ENCODE data around the gene PTGIR. TPM values are rescaled to one million over a fixed set of nuclear protein-coding genes. Genes with fewer than 3 reads are reported as not detected.

The PTGIR gene
- total and polyA plus RNA-seq, 2 of the 4 experiments (the other 2 are of a cell fraction) = 0.54 to 5.3 TPM

GRCh38 chr19:46601318-46602224 lies 23.3 kb downstream of the PTGIR start, which contains the start of gene CALM3:
TSS of gene CALM3 (plus strand) at chr19:46601330. CDS start at chr19:46601435, 105 bp downstream.
- peak within 1 kb of the TSS; percentile 100 for H4K91ac ChIP-seq (ENCODE audit: insufficient read depth, low read depth, low read length)
- no peaks in the 10 kb centered on the region for H3K27me3 ChIP-seq (ENCODE audit: control insufficient read depth, insufficient read depth, low read length)
- peak within 1 kb of the TSS; percentile 91 for H3K4me2 ChIP-seq (ENCODE audit: low read depth, low read length)
- no TSS peak for BruUV-seq (replicated peaks)
- peak within 1 kb of the TSS; percentile 97 for H4K5ac ChIP-seq (ENCODE audit: low read depth, low read length)
- ATAC-seq (ENCODE audit: low read depth) (no peak), DNase-seq (no peak)
- peak within 1 kb of the TSS; percentile 100 for H3K23ac ChIP-seq (ENCODE audit: low read depth, low read length)
- peak within 1 kb of the TSS; percentile 100 for H3K4ac ChIP-seq (ENCODE audit: low read depth, low read length)
- H3K14ac ChIP-seq (replicated peaks; ENCODE audit: low read depth, low read length) = peak within 1 kb of the TSS; percentile 100
- H4K8ac ChIP-seq (ENCODE audit: low read depth in 2 of 2, low read length in 2 of 2) = peak within 1 kb of the TSS; percentile 79 to 100
- peak within 1 kb of the TSS; percentile 91 for H3K27ac ChIP-seq (ENCODE audit: insufficient read depth, low read length)
- H2AK5ac ChIP-seq (ENCODE audit: low read depth, low read length) = peak within 1 kb of the TSS; percentile 94
- peaks cover 11% of the 10 kb centered on the region for H3K36me3 ChIP-seq (ENCODE audit: control insufficient read depth, insufficient read depth, low read length)
- H4K20me1 ChIP-seq (ENCODE audit: insufficient read depth, low read length) = peaks cover 48% of the 10 kb centered on the region
- ChIA-PET POLR2A (ENCODE audit: unreplicated experiment) (interaction anchor here (1.1 to 1.3 kb wide), 2 partner anchors 10 to 30 kb away, joined by 3 read pairs; no protein-coding TSS in a partner anchor), CTCF (interaction anchor here (0.6 to 1.6 kb wide), 2 partner anchors 16 to 61 kb away, joined by 4 to 8 read pairs; no protein-coding TSS in a partner anchor)
- H3K9me3 ChIP-seq (ENCODE audit: control insufficient read depth, insufficient read depth, low read length) = peaks cover 4% of the 10 kb centered on the region; the same call in 1 of the 2 replicates
- peak within 1 kb of the TSS; percentile 99 for H2BK5ac ChIP-seq (ENCODE audit: low read depth, low read length, poor library complexity, severe bottlenecking)
- TF ChIP-seq POLR2A (IDR thresholded peaks at IDR 0.05; ENCODE audit: low read depth, low read length) (peak; percentile 64), RCOR1 (IDR thresholded peaks at IDR 0.05; ENCODE audit: insufficient replicate concordance, low read length) (no peak)
- 1% methylated on average over 28 of the region's 51 CpGs; no CpG with 5 or more reads in 1 of the 2 experiments for WGBS, 2 experiments (ENCODE audit: extremely low coverage in 2 of 2, insufficient read length in 1 of 2)
- peak within 1 kb of the TSS; percentile 96 for H3K18ac ChIP-seq (ENCODE audit: low read depth, low read length)
- peak within 1 kb of the TSS; percentile 99 for H3K56ac ChIP-seq (ENCODE audit: extremely low read depth, insufficient read depth, low read length)
- dilution Hi-C loops (cut with HindIII; ENCODE audit: low sequenced_read_pairs, unreplicated experiment) = no loop called here
- in situ Hi-C loops (cut with MboI; ENCODE audit: low sequenced_read_pairs) = no loop called here
- peak within 1 kb of the TSS; percentile 100 for H2AFZ ChIP-seq (replicated peaks; ENCODE audit: low read length, poor library complexity)
- peak within 1 kb of the TSS; percentile 95; the same call in 2 of the 3 replicates for H2BK15ac ChIP-seq (ENCODE audit: low read depth, low read length)
- peak within 1 kb of the TSS; percentile 100 for H2BK120ac ChIP-seq (ENCODE audit: low read depth, low read length)
- H3K9me1 ChIP-seq (ENCODE audit: insufficient read depth, low read length) = peaks cover 16% of the 10 kb centered on the region
- peaks cover 3 to 50% of the 10 kb centered on the region in 2 experiments; a peak in 3 of 4 replicates for H3K79me1 ChIP-seq (ENCODE audit: low read depth in 1 of 2, low read length in 2 of 2)
- intact Hi-C loops (cut with micrococcal nuclease) = no loop called here
- H2BK20ac ChIP-seq (ENCODE audit: low read depth, low read length) = peak within 1 kb of the TSS; percentile 100
- peak within 1 kb of the TSS; percentile 87 for H3K4me3 ChIP-seq (ENCODE audit: insufficient read depth, low read depth, low read length)
- H3K9ac ChIP-seq (ENCODE audit: low read depth, low read length) = peak within 1 kb of the TSS; percentile 96
- H3K4me1 ChIP-seq (ENCODE audit: control insufficient read depth, insufficient read depth, low read length) = peaks cover 15% of the 10 kb centered on the region
- peak within 1 kb of the TSS; percentile 99 for H2AK9ac ChIP-seq (replicated peaks; ENCODE audit: low read depth, low read length, poor library complexity)
